ENCODE data around the gene MLEC. TPM values are rescaled to one million over a fixed set of nuclear protein-coding genes. Genes with fewer than 3 reads are reported as not detected.
A peak's percentile ranks its signal among the peaks of the same experiment; 100 is the strongest.

The MLEC gene
- total and polyA plus RNA-seq, 9 of the 15 experiments (the other 6 are each of a cell fraction or from before 2014, with no cell fraction given) = 18.5 to 108 (median 57.8) TPM

- Histone ChIP-seq H3K9me3 (replicated peaks; ENCODE audit: control insufficient read depth, insufficient read depth, low read depth, low read length) (no peaks in the 10 kb centered on the region), H4K20me1 (replicated peaks; ENCODE audit: control insufficient read depth, insufficient read depth, low read length) (0 out of 2 replicates have a peak, but pooled peaks cover 5% of the 10 kb centered on the region), H3K36me3 (ENCODE audit: control insufficient read depth, insufficient read depth, low read length) (peaks cover 19% of the 10 kb centered on the region; the same call in 1 of the 3 replicates), H3K9ac (ENCODE audit: insufficient read depth in 1 of 2, low read depth in 2 of 2, low read length in 2 of 2) (no peak overlapping the region), H3K4me1 (replicated peaks in 1 of 2; ENCODE audit: control insufficient read depth in 2 of 2, insufficient read depth in 2 of 2, low read length in 2 of 2) (peaks cover 0 to 6% of the 10 kb centered on the region in 2 experiments; a peak in 1 of 5 replicates), H3K27ac (ENCODE audit: extremely low read depth, low read depth, low read length) (no peak overlapping the region), H3K27me3 (ENCODE audit: control insufficient read depth in 2 of 2, insufficient read depth in 2 of 2, low read length in 2 of 2) (no peaks in the 10 kb centered on the region), H3K9me1 (ENCODE audit: control insufficient read depth, insufficient read depth, low read length) (no peaks in the 10 kb centered on the region), H3K4me3 (no peak overlapping the region), H3K4me2 (ENCODE audit: insufficient read depth, low read length) (no peak overlapping the region), H2AFZ (ENCODE audit: low read depth, low read length) (no peak overlapping the region), H3K79me2 (ENCODE audit: control insufficient read depth, insufficient read depth, low read length) (no peaks in the 10 kb centered on the region)
- intact Hi-C loops (cut with micrococcal nuclease) = no loop called here
- CTCF ChIA-PET (ENCODE audit: low intra/inter-chr PET ratio) = no interaction called here
- WGBS (ENCODE audit: insufficient coverage, low coverage, missing lambda C conversion rate) = 58% methylated on average over 1 of the region's 3 CpGs
- BruUV-seq (replicated peaks) = no TSS peak
- FAIRE-seq = no peak
- in situ Hi-C loops (cut with MboI) = no loop called here
- POLR2A ChIA-PET = no interaction called here
- DNase-seq (ENCODE audit: extremely low read depth in 1 of 4, low spot score in 3 of 4) = no peak
- TF ChIP-seq ZNF311 (CRISPR knock-in tag; IDR thresholded peaks at IDR 0.05) (no peak), ID3 (CRISPR knock-in tag; IDR thresholded peaks at IDR 0.05) (no peak), ID3 (tag; IDR thresholded peaks at IDR 0.05) (no peak), ZNF384 (IDR thresholded peaks at IDR 0.05; ENCODE audit: low read depth, low read length) (0 out of 2 replicates have a peak, but pooled peaks have one; percentile 11)
- ATAC-seq = no peak
These were observed 48.2 kb downstream of the MLEC start for GRCh38 chr12:120735181-120735580.
